A204.1 (cell line): ENCODE results near the gene SCN5A.

Source experiments
- FAIRE-seq: peaks from 2 replicates; lab custom pipeline; 2012; peaks lifted over from hg19 to GRCh38; lab: Jason Lieb, UNC

SCN5A gene

GRCh38 chr3:38622336-38622735, 27.2 kb downstream of the SCN5A start:
- FAIRE-seq, result no peak

GRCh38 chr3:38620236-38620635, 29.3 kb downstream of the SCN5A start:
- FAIRE-seq, result no peak

- no peak for FAIRE-seq
Observed at GRCh38 chr3:38618343-38618742, 31.1 kb downstream of the SCN5A start.

- no peak for FAIRE-seq
Observed at GRCh38 chr3:38617586-38617985, 31.9 kb downstream of the SCN5A start.

GRCh38 chr3:38617137-38617536, 32.4 kb downstream of the SCN5A start:
- no peak for FAIRE-seq

- FAIRE-seq, result no peak
Observed at GRCh38 chr3:38616658-38617057, 32.8 kb downstream of the SCN5A start.

GRCh38 chr3:38616111-38616510, 33.4 kb downstream of the SCN5A start:
- FAIRE-seq, result no peak

- no peak for FAIRE-seq
Observed at GRCh38 chr3:38614651-38615352, 34.7 kb downstream of the SCN5A start.

- FAIRE-seq, result no peak
Observed at GRCh38 chr3:38614091-38614490, 35.4 kb downstream of the SCN5A start.

GRCh38 chr3:38613426-38613825, 36.1 kb downstream of the SCN5A start:
- FAIRE-seq, result no peak

- no peak for FAIRE-seq
Observed at GRCh38 chr3:38611866-38612265, 37.6 kb downstream of the SCN5A start.

- FAIRE-seq, result no peak
Observed at GRCh38 chr3:38610934-38611333, 38.6 kb downstream of the SCN5A start.

GRCh38 chr3:38610436-38610835, 39.1 kb downstream of the SCN5A start:
- no peak for FAIRE-seq

GRCh38 chr3:38609386-38610111, 39.9 kb downstream of the SCN5A start:
- no peak for FAIRE-seq

GRCh38 chr3:38608961-38609360, 40.5 kb downstream of the SCN5A start:
- FAIRE-seq, result no peak

GRCh38 chr3:38608086-38608775, 41.3 kb downstream of the SCN5A start:
- no peak for FAIRE-seq

GRCh38 chr3:38606561-38606960, 42.9 kb downstream of the SCN5A start:
- no peak for FAIRE-seq

- no peak for FAIRE-seq
Observed at GRCh38 chr3:38605981-38606380, 43.5 kb downstream of the SCN5A start.

- no peak for FAIRE-seq
Observed at GRCh38 chr3:38604246-38604645, 45.2 kb downstream of the SCN5A start.

GRCh38 chr3:38603731-38604131, 45.8 kb downstream of the SCN5A start:
- FAIRE-seq, result no peak

GRCh38 chr3:38602576-38603250, 46.8 kb downstream of the SCN5A start:
- FAIRE-seq, result no peak

- FAIRE-seq, result no peak
Observed at GRCh38 chr3:38601956-38602550, 47.4 kb downstream of the SCN5A start.
